Stimulated activated effector memory CD8-positive, alpha-beta T cell treated with anti-CD3 and anti-CD28 coated beads, Interleukin-12 subunit alpha, Interleukin-12 subunit beta, amount 100 ng/mL, for 72 hours (primary cell): ENCODE results near the gene GRID1.

Experiments
- ATAC-seq: fragments of 150-1000 bp; cut with Tn5 transposase; 2 replicates; pipeline ENCODE4 v1.10.0; 2021
- DNase-seq, 2 donors: peaks; one replicate each; pipeline ENCODE4 v3.0.0; 2021 to 2022; ENCODE audit warnings: low spot score in 2 of 2
- H3K27ac Mint-ChIP-seq: one replicate; pipeline ENCODE4 v1.8.0; 2022; ENCODE audit warnings: mild to moderate bottlenecking, mixed read lengths
- H3K36me3 Mint-ChIP-seq: one replicate; pipeline ENCODE4 v1.8.0; 2022; ENCODE audit warnings: mild to moderate bottlenecking, mixed read lengths
- H3K4me1 Mint-ChIP-seq: one replicate; pipeline ENCODE4 v1.8.0; 2022; ENCODE audit warnings: mixed read lengths
- H3K4me3 Mint-ChIP-seq: one replicate; pipeline ENCODE4 v1.8.0; 2022; ENCODE audit warnings: mild to moderate bottlenecking, mixed read lengths
- H3K9me3 Mint-ChIP-seq: one replicate; pipeline ENCODE4 v1.8.0; 2022; ENCODE audit warnings: mixed read lengths

The GRID1 gene

GRCh38 chr10:86074294-86074693 lies 292.3 kb downstream of the GRID1 start:
- no peak for ATAC-seq
- H3K4me1 Mint-ChIP-seq, result no peaks in the 10 kb centered on the region
- H3K36me3 Mint-ChIP-seq, result no peaks in the 10 kb centered on the region
- no peak overlapping the region for H3K27ac Mint-ChIP-seq
- no peak for DNase-seq
- H3K9me3 Mint-ChIP-seq, result peaks cover 2% of the 10 kb centered on the region
- no peak overlapping the region for H3K4me3 Mint-ChIP-seq

- H3K9me3 Mint-ChIP-seq, result peaks cover 2% of the 10 kb centered on the region
- H3K4me3 Mint-ChIP-seq, result no peak overlapping the region
- H3K27ac Mint-ChIP-seq, result no peak overlapping the region
- DNase-seq, result peak in 1 of 2 donors; percentile 41
- no peak for ATAC-seq
- H3K4me1 Mint-ChIP-seq, result no peaks in the 10 kb centered on the region
- H3K36me3 Mint-ChIP-seq, result no peaks in the 10 kb centered on the region
Observed at GRCh38 chr10:86073199-86073977, 293.2 kb downstream of the GRID1 start.

GRCh38 chr10:86072413-86072812 lies 294.2 kb downstream of the GRID1 start:
- Mint-ChIP-seq H3K4me1 (no peaks in the 10 kb centered on the region), H3K4me3 (no peak overlapping the region), H3K27ac (no peak overlapping the region), H3K9me3 (peaks cover 2% of the 10 kb centered on the region), H3K36me3 (no peaks in the 10 kb centered on the region)
- no peak for DNase-seq
- no peak for ATAC-seq

- H3K9me3 Mint-ChIP-seq, result peaks cover 2% of the 10 kb centered on the region
- H3K27ac Mint-ChIP-seq, result no peak overlapping the region
- H3K4me3 Mint-ChIP-seq, result no peak overlapping the region
- no peaks in the 10 kb centered on the region for H3K36me3 Mint-ChIP-seq
- DNase-seq (peak in 1 of 2 donors; percentile 28), ATAC-seq (no peak)
- no peaks in the 10 kb centered on the region for H3K4me1 Mint-ChIP-seq
Observed at GRCh38 chr10:86071758-86072157, 294.8 kb downstream of the GRID1 start.

GRCh38 chr10:86071145-86071544 lies 295.4 kb downstream of the GRID1 start:
- Mint-ChIP-seq H3K9me3 (peaks cover under 1% of the 10 kb centered on the region), H3K4me3 (no peak overlapping the region), H3K27ac (no peak overlapping the region), H3K4me1 (no peaks in the 10 kb centered on the region), H3K36me3 (no peaks in the 10 kb centered on the region)
- DNase-seq (no peak), ATAC-seq (no peak)

GRCh38 chr10:86070278-86070677 lies 296.3 kb downstream of the GRID1 start:
- H3K27ac Mint-ChIP-seq, result no peak overlapping the region
- ATAC-seq, result no peak
- no peaks in the 10 kb centered on the region for H3K36me3 Mint-ChIP-seq
- no peaks in the 10 kb centered on the region for H3K4me1 Mint-ChIP-seq
- no peak overlapping the region for H3K4me3 Mint-ChIP-seq
- H3K9me3 Mint-ChIP-seq, result no peaks in the 10 kb centered on the region
- DNase-seq, result no peak

- Mint-ChIP-seq H3K4me3 (no peak overlapping the region), H3K4me1 (no peaks in the 10 kb centered on the region), H3K27ac (no peak overlapping the region), H3K9me3 (no peaks in the 10 kb centered on the region), H3K36me3 (no peaks in the 10 kb centered on the region)
- ATAC-seq (no peak), DNase-seq (no peak)
Observed at GRCh38 chr10:86068231-86069054, 298.2 kb downstream of the GRID1 start.

- Mint-ChIP-seq H3K4me1 (no peaks in the 10 kb centered on the region), H3K36me3 (no peaks in the 10 kb centered on the region), H3K9me3 (no peaks in the 10 kb centered on the region), H3K4me3 (no peak overlapping the region), H3K27ac (no peak overlapping the region)
- ATAC-seq (no peak), DNase-seq (no peak)
Observed at GRCh38 chr10:86067436-86068050, 299.1 kb downstream of the GRID1 start.

GRCh38 chr10:86066696-86067095 lies 299.9 kb downstream of the GRID1 start:
- DNase-seq, result no peak
- H3K9me3 Mint-ChIP-seq, result no peaks in the 10 kb centered on the region
- no peak overlapping the region for H3K27ac Mint-ChIP-seq
- no peak for ATAC-seq
- H3K4me1 Mint-ChIP-seq, result no peaks in the 10 kb centered on the region
- no peaks in the 10 kb centered on the region for H3K36me3 Mint-ChIP-seq
- H3K4me3 Mint-ChIP-seq, result no peak overlapping the region

GRCh38 chr10:86065711-86066251 lies 300.8 kb downstream of the GRID1 start:
- no peak overlapping the region for H3K4me3 Mint-ChIP-seq
- DNase-seq (no peak), ATAC-seq (no peak)
- no peak overlapping the region for H3K27ac Mint-ChIP-seq
- no peaks in the 10 kb centered on the region for H3K36me3 Mint-ChIP-seq
- H3K4me1 Mint-ChIP-seq, result no peaks in the 10 kb centered on the region
- no peaks in the 10 kb centered on the region for H3K9me3 Mint-ChIP-seq

- ATAC-seq, result no peak
Observed at GRCh38 chr10:86064931-86065662, 301.5 kb downstream of the GRID1 start.

GRCh38 chr10:86064219-86064618 lies 302.4 kb downstream of the GRID1 start:
- no peak overlapping the region for H3K27ac Mint-ChIP-seq
- ATAC-seq (no peak), DNase-seq (no peak)
- H3K4me1 Mint-ChIP-seq, result no peaks in the 10 kb centered on the region
- H3K9me3 Mint-ChIP-seq, result no peaks in the 10 kb centered on the region
- H3K36me3 Mint-ChIP-seq, result no peaks in the 10 kb centered on the region
- H3K4me3 Mint-ChIP-seq, result no peak overlapping the region

More at GRCh38 chr10:86064931-86065662, 301.5 kb downstream of the GRID1 start:
- H3K4me1 Mint-ChIP-seq, result no peaks in the 10 kb centered on the region
- DNase-seq, result no peak
- H3K4me3 Mint-ChIP-seq, result no peak overlapping the region
- no peaks in the 10 kb centered on the region for H3K9me3 Mint-ChIP-seq
- no peaks in the 10 kb centered on the region for H3K36me3 Mint-ChIP-seq
- H3K27ac Mint-ChIP-seq, result no peak overlapping the region

GRCh38 chr10:86063341-86063740 lies 303.3 kb downstream of the GRID1 start:
- no peak for DNase-seq
- Mint-ChIP-seq H3K36me3 (no peaks in the 10 kb centered on the region), H3K4me1 (no peaks in the 10 kb centered on the region), H3K27ac (no peak overlapping the region), H3K9me3 (no peaks in the 10 kb centered on the region), H3K4me3 (no peak overlapping the region)
- ATAC-seq, result no peak

GRCh38 chr10:86062647-86063145 lies 303.9 kb downstream of the GRID1 start:
- Mint-ChIP-seq H3K27ac (peak overlapping the region; percentile 23), H3K4me3 (no peak overlapping the region), H3K4me1 (no peaks in the 10 kb centered on the region), H3K36me3 (no peaks in the 10 kb centered on the region), H3K9me3 (no peaks in the 10 kb centered on the region)
- DNase-seq, result no peak
- no peak for ATAC-seq

GRCh38 chr10:86062198-86062550 lies 304.4 kb downstream of the GRID1 start:
- Mint-ChIP-seq H3K4me3 (no peak overlapping the region), H3K27ac (peak overlapping the region; percentile 23), H3K36me3 (no peaks in the 10 kb centered on the region), H3K9me3 (no peaks in the 10 kb centered on the region), H3K4me1 (no peaks in the 10 kb centered on the region)
- DNase-seq, result no peak
- ATAC-seq, result no peak
